GM20000 (cell line): Measurements from ENCODE around the gene FXYD1.

Experiments used
- DNase-seq: peaks from one replicate; pipeline ENCODE4 v3.0.0; 2012; ENCODE audit warnings: low spot score
- CTCF ChIP-seq: IDR thresholded peaks from 2 replicates; pipeline ENCODE4 v1.5.1; 2012; ENCODE audit warnings: mild to moderate bottlenecking, control low read depth; ENCODE audit errors: extremely low read depth, missing control alignments

Gene FXYD1

GRCh38 chr19:35136231-35136630, 2.4 kb upstream of the FXYD1 start:
- no peak for TF ChIP-seq CTCF
- DNase-seq: no peak

GRCh38 chr19:35136977-35137702, 1.5 kb upstream of the FXYD1 start:
- no peak for DNase-seq
- TF ChIP-seq CTCF: no peak

- DNase-seq: no peak
- no peak for TF ChIP-seq CTCF
These were observed 1.8 kb downstream of the FXYD1 start for GRCh38 chr19:35140207-35140961.

GRCh38 chr19:35140962-35141836, 2.6 kb downstream of the FXYD1 start:
- peak; percentile 100 for DNase-seq

GRCh38 chr19:35141837-35142605, 3.4 kb downstream of the FXYD1 start:
- DNase-seq: no peak
- no peak for TF ChIP-seq CTCF

More at GRCh38 chr19:35140962-35141836, 2.6 kb downstream of the FXYD1 start:
- TF ChIP-seq CTCF: no peak

GRCh38 chr19:35142606-35143230, 4.1 kb downstream of the FXYD1 start:
- TF ChIP-seq CTCF: peak; percentile 58
- peak; percentile 83 for DNase-seq
